Ovary (tissue), 3 donors: ENCODE results near the gene MYADML2.

ENCODE experiments used
- CTCF ChIP-seq, 3 donors: fragments of 450-650 bp in 2 of 3; fragments of 200-600 bp in 1 of 3; IDR thresholded peaks; one replicate each; pipeline versions ENCODE4 v1.5.1 to v1.8.0; 2016 to 2022; ENCODE audit warnings: antibody characterized with exemption in 3 of 3, mild to moderate bottlenecking in 1 of 3
- POLR2A ChIP-seq: fragments of 450-650 bp; IDR thresholded peaks from one replicate; pipeline ENCODE4 v1.6.1; 2017; ENCODE audit warnings: antibody characterized with exemption, mild to moderate bottlenecking, moderate library complexity
- donor health status: DM: no; HTN: no; CAD: no.

DNA sequence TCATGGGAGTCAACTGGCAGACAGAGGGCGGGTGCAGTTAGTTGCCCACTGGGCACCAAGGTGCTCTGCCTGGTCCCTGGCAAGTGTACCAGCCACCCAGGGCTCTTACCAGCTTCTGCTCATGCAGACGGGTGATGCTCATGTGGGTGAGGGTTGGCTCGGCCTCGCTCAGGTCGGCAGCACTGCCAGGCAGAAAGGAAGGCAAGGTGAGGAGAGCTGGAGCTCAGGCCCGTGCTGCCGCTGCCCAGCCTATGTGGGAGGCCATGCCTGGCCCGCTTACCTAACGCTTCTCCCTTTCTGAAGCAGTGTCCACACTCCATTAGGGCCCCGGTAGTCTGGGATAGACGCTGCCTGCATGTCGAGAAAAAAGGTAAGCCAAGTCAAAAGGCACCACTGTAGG is 31.7 kb downstream of the MYADML2 start:
- TF ChIP-seq CTCF (IDR thresholded peaks at IDR 0.05) (no peak), POLR2A (no peak)
